HepG2 (cell line): ENCODE data around the gene AKAP9. TPM values are rescaled to one million over a fixed set of nuclear protein-coding genes. Genes with fewer than 3 reads are reported as not detected.

ENCODE experiments used
- ATAC-seq: fragments of 200-7000 bp; cut with Tn5 transposase; 3 replicates; pipeline ENCODE4 v1.9.1; 2020; ENCODE audit warnings: mild to moderate bottlenecking, moderate library complexity
- BruUV-seq: library from RNA; stranded (reverse); fragments of 400-500 nt; replicated peaks from 2 replicates; lab custom pipeline; 2021; lab: Mats Ljungman, UMichigan
- CTCF ChIA-PET: fragments of 300-600 bp; formaldehyde crosslinking; extraction: SDS; loops from one replicate; lab custom pipeline; 2021; ENCODE audit warnings: low total read pairs, inconsistent platforms, low intra/inter-chr PET ratio; lab: Yijun Ruan, JAX
- POLR2A ChIA-PET: fragments of 350-600 bp; sonication (Branson Sonifier 250); formaldehyde crosslinking; loops from one replicate; lab custom pipeline; 2020; ENCODE audit warnings: antibody characterized with exemption, inconsistent platforms; lab: Yijun Ruan, JAX
- DNase-seq: peaks from one replicate; pipeline ENCODE4 v3.0.0-alpha.2; 2015; ENCODE audit warnings: low spot score
- FAIRE-seq: peaks from 3 replicates; lab custom pipeline; 2011; peaks lifted over from hg19 to GRCh38; lab: Jason Lieb, UNC
- H2AFZ ChIP-seq: one replicate; pipeline ENCODE4 v1.6.1; 2011; ENCODE audit warnings: low read length, inconsistent platforms
- H3K27ac ChIP-seq: fragments of 300-600 bp; 3 replicates; pipeline ENCODE4 v1.8.0; 2011; ENCODE audit warnings: mixed run types, mild to moderate bottlenecking, mixed read lengths, low read length, inconsistent platforms; ENCODE audit not compliant: insufficient read depth; ENCODE audit errors: extremely low read length
- H3K27me3 ChIP-seq, 2 experiments: fragments of 200-600 bp in 1 of 2; 2 replicates in 1 of 2; 3 replicates in 1 of 2; pipeline versions ENCODE4 v1.6.0 to v1.8.0; 2011; ENCODE audit warnings: low read length in 2 of 2, mild to moderate bottlenecking in 2 of 2, moderate library complexity in 2 of 2, inconsistent platforms in 1 of 2; ENCODE audit not compliant: insufficient read depth in 2 of 2, control insufficient read depth in 1 of 2
- H3K36me3 ChIP-seq, 2 experiments: fragments of 200-600 bp in 1 of 2; replicated peaks in 1 of 2; 2 replicates in 1 of 2; 3 replicates in 1 of 2; pipeline versions ENCODE4 v1.5.1 to v1.8.0; 2011; ENCODE audit warnings: low read length in 2 of 2, inconsistent platforms in 1 of 2; ENCODE audit not compliant: insufficient read depth in 2 of 2, control insufficient read depth in 1 of 2
- H3K4me1 ChIP-seq: 2 replicates; pipeline ENCODE4 v1.5.1; 2012; ENCODE audit warnings: low read length, inconsistent platforms; ENCODE audit not compliant: insufficient read depth
- H3K4me2 ChIP-seq: 2 replicates; pipeline ENCODE4 v1.6.0; 2011; ENCODE audit warnings: low read depth, low read length, inconsistent platforms
- H3K4me3 ChIP-seq, 3 experiments: fragments of 200-600 bp in 1 of 3; sonication (generic), shearing (Covaris generic) in 1 of 3; replicated peaks in 1 of 3; 2 replicates each; pipeline ENCODE4 v1.5.1; 2011 to 2016; ENCODE audit warnings: low read length in 3 of 3, inconsistent platforms in 2 of 3, low read depth in 2 of 3, mild to moderate bottlenecking in 2 of 3, control low read depth in 1 of 3, mixed read lengths in 1 of 3; ENCODE audit not compliant: insufficient read depth in 1 of 3
- H3K79me2 ChIP-seq: one replicate; pipeline ENCODE4 v1.6.1; 2011; ENCODE audit warnings: low read length, inconsistent platforms; ENCODE audit not compliant: insufficient read depth
- H3K9ac ChIP-seq: 2 replicates; pipeline ENCODE4 v1.6.0; 2011; ENCODE audit warnings: mild to moderate bottlenecking, low read depth, low read length, inconsistent platforms; ENCODE audit not compliant: insufficient read depth
- H3K9me3 ChIP-seq: 2 replicates; pipeline ENCODE4 v1.5.1; 2012; ENCODE audit warnings: mild to moderate bottlenecking, low read length
- H4K20me1 ChIP-seq: 2 replicates; pipeline ENCODE4 v1.6.0; 2011; ENCODE audit warnings: inconsistent platforms, mild to moderate bottlenecking, low read length, moderate library complexity; ENCODE audit not compliant: insufficient read depth
- ATM ChIP-seq: fragments of 450-650 bp; IDR thresholded peaks from 2 replicates; pipeline ENCODE4 v1.7.1; 2017; ENCODE audit warnings: mild to moderate bottlenecking, borderline replicate concordance
- CSRNP1 ChIP-seq: sonication (generic); formaldehyde crosslinking; IDR thresholded peaks from 2 replicates; pipeline ENCODE4 v1.8.1; 2023; ENCODE audit warnings: mild to moderate bottlenecking, missing genetic modification reagents
- ERF ChIP-seq: IDR thresholded peaks from 2 replicates; pipeline ENCODE4 v1.6.1; 2018; ENCODE audit warnings: missing biosample characterization, missing genetic modification reagents
- ETV6 ChIP-seq: sonication (generic); formaldehyde crosslinking; conservative IDR thresholded peaks from 2 replicates; pipeline ENCODE4 v1.4.0; 2020; ENCODE audit warnings: missing genetic modification reagents
- GLMP ChIP-seq: sonication (generic); formaldehyde crosslinking; IDR thresholded peaks from 2 replicates; pipeline ENCODE4 v1.9.0; 2021; ENCODE audit warnings: missing genetic modification reagents, mild to moderate bottlenecking, borderline replicate concordance
- IKZF5 ChIP-seq: IDR thresholded peaks from 2 replicates; pipeline ENCODE4 v1.6.1; 2018; ENCODE audit warnings: missing genetic modification reagents, mild to moderate bottlenecking, missing compliant biosample characterization
- KDM2A ChIP-seq: sonication (generic); formaldehyde crosslinking; IDR thresholded peaks from 2 replicates; pipeline ENCODE4 v1.4.0; 2020; ENCODE audit warnings: low read depth, missing genetic modification reagents, borderline replicate concordance
- MIER2 ChIP-seq: IDR thresholded peaks from 2 replicates; pipeline ENCODE4 v1.6.1; 2016; ENCODE audit warnings: missing biosample characterization, missing genetic modification reagents
- NFYB ChIP-seq: sonication (generic); formaldehyde crosslinking; IDR thresholded peaks from 2 replicates; pipeline ENCODE4 v1.4.0; 2020; ENCODE audit warnings: missing genetic modification reagents
- PCBP2 ChIP-seq: fragments of 200-400 bp; formaldehyde crosslinking; optimal IDR thresholded peaks from 2 replicates; pipeline ENCODE3; 2018; ENCODE audit warnings: low read length, low read depth; ENCODE audit not compliant: poor library complexity, severe bottlenecking
- SNAI1 ChIP-seq: sonication (generic); formaldehyde crosslinking; IDR thresholded peaks from 2 replicates; pipeline ENCODE4 v1.5.0; 2020; ENCODE audit warnings: mild to moderate bottlenecking, missing genetic modification reagents, borderline replicate concordance
- TMF1 ChIP-seq: sonication (generic); formaldehyde crosslinking; IDR thresholded peaks from 2 replicates; pipeline ENCODE4 v1.8.1; 2022; ENCODE audit warnings: low read depth, missing genetic modification reagents
- TRAFD1 ChIP-seq: sonication (generic); formaldehyde crosslinking; IDR thresholded peaks from 2 replicates; pipeline ENCODE4 v1.5.1; 2020; ENCODE audit warnings: missing genetic modification reagents, mild to moderate bottlenecking, borderline replicate concordance
- ZNF24 ChIP-seq: fragments of 450-650 bp; IDR thresholded peaks from 2 replicates; pipeline ENCODE4 v1.6.1; 2017; ENCODE audit warnings: antibody characterized with exemption, mild to moderate bottlenecking
- ZNF432 ChIP-seq: sonication (generic); formaldehyde crosslinking; IDR thresholded peaks from 2 replicates; pipeline ENCODE4 v1.5.0; 2020; ENCODE audit warnings: missing genetic modification reagents, mild to moderate bottlenecking, borderline replicate concordance
- ZNF451 ChIP-seq: sonication (generic); formaldehyde crosslinking; IDR thresholded peaks from 2 replicates; pipeline ENCODE4 v1.5.0; 2020; ENCODE audit warnings: mild to moderate bottlenecking, missing genetic modification reagents
- ZNF589 ChIP-seq: sonication (generic); formaldehyde crosslinking; conservative IDR thresholded peaks from 2 replicates; pipeline ENCODE4 v1.8.0; 2022; ENCODE audit warnings: mild to moderate bottlenecking, moderate library complexity, missing genetic modification reagents
- WGBS: methylation state at CpG from one replicate; pipeline ENCODE4 v1.1.6; 2017; ENCODE audit warnings: low lambda C conversion rate; 5-methylcytosine and 5-hydroxymethylcytosine counted together
- in situ Hi-C: cut with HindIII; loops from 2 replicates; pipeline ENCODE4 v1.10.0; 2017; ENCODE audit warnings: low pct_unique_long_range_greater_than_20kb; ENCODE audit not compliant: extremely low pct_ligation_motif_present
- intact Hi-C: fragments of 100-400 bp; cut with micrococcal nuclease; formaldehyde crosslinking; loops from one replicate; pipeline ENCODE4 v1.10.0; 2022; ENCODE audit not compliant: unreplicated experiment
- polyA plus RNA-seq, 8 experiments: library from polyadenylated mRNA; depleted of rRNA in 3 of 8; stranded (reverse) in 7 of 8; unstranded in 1 of 8; fragments of >200 nt; fragmentation: Illumina TruSeq in 4 of 8; extraction: Trizol in 4 of 8; gene quantifications; 2 replicates each; pipeline versions ENCODE4 v1.2.1 to v1.2.3, GENCODE V29; 2011 to 2016; ENCODE audit warnings: low read depth in 4 of 8, missing spikeins in 1 of 8, mixed read lengths in 1 of 8; ENCODE audit not compliant: insufficient read depth in 1 of 8
- total RNA-seq, 5 experiments: library from RNA; depleted of rRNA; stranded (reverse); fragments of >200 nt; fragmentation: Illumina TruSeq; extraction: Trizol; gene quantifications; 2 replicates each; pipeline ENCODE4 v1.2.3, GENCODE V29; 2016; ENCODE audit warnings: low read depth in 1 of 5

The AKAP9 gene
- total and polyA plus RNA-seq, 2 of the 13 experiments (the other 11 are each of a cell fraction or from before 2014, with no cell fraction given): 27.6 to 33.1 TPM

GRCh38 chr7:92034116-92034515 is 93.5 kb downstream of the AKAP9 start:
- H3K27ac ChIP-seq: no peak overlapping the region
- ATAC-seq (no peak), DNase-seq (no peak), FAIRE-seq (no peak)
- H3K36me3 ChIP-seq: peaks cover 2 to 8% of the 10 kb centered on the region in 2 experiments
- H3K27me3 ChIP-seq: no peaks in the 10 kb centered on the region
- H4K20me1 ChIP-seq: no peaks in the 10 kb centered on the region
- no peaks in the 10 kb centered on the region for H3K79me2 ChIP-seq
- intact Hi-C loops (no loop called here), in situ Hi-C loops (no loop called here)
- H3K4me1 ChIP-seq: peaks cover 8% of the 10 kb centered on the region; the same call in 1 of the 2 replicates
- CTCF ChIA-PET: no interaction called here
- no peak overlapping the region for H3K9ac ChIP-seq
- H2AFZ ChIP-seq: no peak overlapping the region
- TF ChIP-seq NFYB (CRISPR knock-in tag): no peak
- no peak for TF ChIP-seq ETV6 (CRISPR knock-in tag)
- no peak for TF ChIP-seq GLMP (CRISPR knock-in tag)
- TF ChIP-seq ZNF451: no peak
- TF ChIP-seq IKZF5 (CRISPR knock-in tag): no peak
- TF ChIP-seq KDM2A: no peak
- TF ChIP-seq MIER2 (CRISPR knock-in tag): no peak
- TF ChIP-seq TRAFD1: no peak
- no peak for TF ChIP-seq ATM
- TF ChIP-seq CSRNP1 (CRISPR knock-in tag): no peak
- TF ChIP-seq PCBP2: no peak
- no peak for TF ChIP-seq ERF
- no peak for TF ChIP-seq ZNF589 (CRISPR knock-in tag)
- no peak for TF ChIP-seq ZNF24
- no peak for TF ChIP-seq ZNF432 (CRISPR knock-in tag)
- no peak for TF ChIP-seq TMF1 (CRISPR knock-in tag)
- TF ChIP-seq SNAI1 (CRISPR knock-in tag): no peak
- H3K9me3 ChIP-seq: no peaks in the 10 kb centered on the region
- WGBS: 97% methylated on average over 2 of the region's 2 CpGs
- no peak overlapping the region for H3K4me3 ChIP-seq
- POLR2A ChIA-PET: no interaction called here
- no peak overlapping the region for H3K4me2 ChIP-seq
- BruUV-seq: no TSS peak
